Measurements from ENCODE around the gene GRM8.
A peak's percentile ranks its signal among the peaks of the same experiment; 100 is the strongest.

The GRM8 gene

GRCh38 chr7:126700807-126701604, 551.7 kb downstream of the GRM8 start:
- H3K9ac ChIP-seq (ENCODE audit: low read depth, low read length, poor library complexity, severe bottlenecking): no peak overlapping the region
- H3K4me3 ChIP-seq (ENCODE audit: low read length, poor library complexity, severe bottlenecking): peak overlapping the region; percentile 66
- no peaks in the 10 kb centered on the region for H3K9me3 ChIP-seq (ENCODE audit: insufficient read depth, low read depth, low read length)
- no peaks in the 10 kb centered on the region for H3F3A ChIP-seq (ENCODE audit: low read depth)
- H3K27me3 ChIP-seq (ENCODE audit: insufficient read depth, low read length, poor library complexity, severe bottlenecking): no peaks in the 10 kb centered on the region
- no peak overlapping the region for H2AFZ ChIP-seq (ENCODE audit: low read length)
- H3K4me2 ChIP-seq (ENCODE audit: low read depth, low read length, poor library complexity, severe bottlenecking): peak overlapping the region; percentile 82
- H3K36me3 ChIP-seq (ENCODE audit: insufficient read depth, low read length): no peaks in the 10 kb centered on the region
- no peaks in the 10 kb centered on the region for H3K79me2 ChIP-seq (ENCODE audit: insufficient read depth, low read length)
- H3K9me2 ChIP-seq (replicated peaks; ENCODE audit: low read depth, low read length): no peaks in the 10 kb centered on the region
- TF ChIP-seq EZH2phosphoT487 (IDR thresholded peaks at IDR 0.05; ENCODE audit: borderline replicate concordance): no peak
- TF ChIP-seq CTCF (conservative IDR thresholded peaks at IDR 0.05; ENCODE audit: low read length): no peak
- H4K20me1 ChIP-seq (ENCODE audit: insufficient read depth, low read length, poor library complexity, severe bottlenecking): no peaks in the 10 kb centered on the region
- peaks cover 32% of the 10 kb centered on the region for H3K4me1 ChIP-seq (ENCODE audit: insufficient read depth, low read length, poor library complexity, severe bottlenecking)

- Histone ChIP-seq H3F3A (ENCODE audit: low read depth) (no peaks in the 10 kb centered on the region), H3K27me3 (ENCODE audit: insufficient read depth, low read length, poor library complexity, severe bottlenecking) (no peaks in the 10 kb centered on the region), H2AFZ (ENCODE audit: low read length) (no peak overlapping the region), H3K9me2 (replicated peaks; ENCODE audit: low read depth, low read length) (no peaks in the 10 kb centered on the region), H3K4me2 (ENCODE audit: low read depth, low read length, poor library complexity, severe bottlenecking) (peak overlapping the region; percentile 10), H3K9me3 (ENCODE audit: insufficient read depth, low read depth, low read length) (no peaks in the 10 kb centered on the region), H3K36me3 (ENCODE audit: insufficient read depth, low read length) (no peaks in the 10 kb centered on the region), H3K9ac (ENCODE audit: low read depth, low read length, poor library complexity, severe bottlenecking) (no peak overlapping the region), H3K4me1 (ENCODE audit: insufficient read depth, low read length, poor library complexity, severe bottlenecking) (peaks cover 32% of the 10 kb centered on the region), H3K79me2 (ENCODE audit: insufficient read depth, low read length) (no peaks in the 10 kb centered on the region), H4K20me1 (ENCODE audit: insufficient read depth, low read length, poor library complexity, severe bottlenecking) (no peaks in the 10 kb centered on the region), H3K4me3 (ENCODE audit: low read length, poor library complexity, severe bottlenecking) (no peak overlapping the region)
- no peak for TF ChIP-seq EZH2phosphoT487 (IDR thresholded peaks at IDR 0.05; ENCODE audit: borderline replicate concordance)
- TF ChIP-seq CTCF (conservative IDR thresholded peaks at IDR 0.05; ENCODE audit: low read length): peak; percentile 33; the same call in 1 of the 2 replicates
These were observed 553.0 kb downstream of the GRM8 start for GRCh38 chr7:126699707-126700106.

- no peak overlapping the region for H3K4me3 ChIP-seq (ENCODE audit: low read length, poor library complexity, severe bottlenecking)
- H3K79me2 ChIP-seq (ENCODE audit: insufficient read depth, low read length): no peaks in the 10 kb centered on the region
- H3K36me3 ChIP-seq (ENCODE audit: insufficient read depth, low read length): no peaks in the 10 kb centered on the region
- H3F3A ChIP-seq (ENCODE audit: low read depth): no peaks in the 10 kb centered on the region
- H3K4me1 ChIP-seq (ENCODE audit: insufficient read depth, low read length, poor library complexity, severe bottlenecking): peaks cover 32% of the 10 kb centered on the region
- no peaks in the 10 kb centered on the region for H3K9me2 ChIP-seq (replicated peaks; ENCODE audit: low read depth, low read length)
- TF ChIP-seq EZH2phosphoT487 (IDR thresholded peaks at IDR 0.05; ENCODE audit: borderline replicate concordance) (no peak), CTCF (conservative IDR thresholded peaks at IDR 0.05; ENCODE audit: low read length) (no peak)
- peak overlapping the region; percentile 10 for H3K4me2 ChIP-seq (ENCODE audit: low read depth, low read length, poor library complexity, severe bottlenecking)
- H3K9ac ChIP-seq (ENCODE audit: low read depth, low read length, poor library complexity, severe bottlenecking): no peak overlapping the region
- H3K9me3 ChIP-seq (ENCODE audit: insufficient read depth, low read depth, low read length): no peaks in the 10 kb centered on the region
- no peaks in the 10 kb centered on the region for H3K27me3 ChIP-seq (ENCODE audit: insufficient read depth, low read length, poor library complexity, severe bottlenecking)
- no peaks in the 10 kb centered on the region for H4K20me1 ChIP-seq (ENCODE audit: insufficient read depth, low read length, poor library complexity, severe bottlenecking)
- no peak overlapping the region for H2AFZ ChIP-seq (ENCODE audit: low read length)
These were observed 553.8 kb downstream of the GRM8 start for GRCh38 chr7:126698909-126699308.
